Erythroblast (primary cell): ENCODE data around the gene SUCNR1.

Source experiments
- GATA1 ChIP-seq: IDR thresholded peaks from 2 replicates; pipeline ENCODE4 v1.6.1; 2011; ENCODE audit warnings: low read depth, mild to moderate bottlenecking, control low read depth, low read length, moderate library complexity
- POLR2A ChIP-seq: IDR thresholded peaks from 2 replicates; pipeline ENCODE4 v1.6.1; 2011; ENCODE audit warnings: mild to moderate bottlenecking, low read length

- TF ChIP-seq POLR2A, result no peak
- no peak for TF ChIP-seq GATA1
Measured at GRCh38 chr3:151890721-151891141, 17.3 kb downstream of the SUCNR1 start.
